Gastrocnemius medialis (tissue), 4 donors: Measurements from ENCODE around the gene CCL25. TPM values are rescaled to one million over a fixed set of nuclear protein-coding genes. Genes with fewer than 3 reads are reported as not detected.

ENCODE experiments used
- ATAC-seq, 2 donors: fragments of 150-250 bp; one replicate each; pipeline ENCODE4 v1.9.1; 2016
- DNase-seq, 2 donors: peaks; one replicate each; pipeline ENCODE4 v3.0.0-alpha.2; 2019
- H3K27ac ChIP-seq, 4 donors: fragments of 200-600 bp; sonication (generic); 1 replicate in 1 of 4; 2 replicates in 3 of 4; pipeline ENCODE4 v1.5.1; 2016 to 2018; ENCODE audit warnings: mild to moderate bottlenecking in 2 of 4, moderate library complexity in 1 of 4
- H3K27me3 ChIP-seq, 3 donors: fragments of 200-600 bp; sonication (generic) in 2 of 3; 1 replicate in 1 of 3; 2 replicates in 2 of 3; pipeline versions ENCODE4 v1.5.1 to v1.6.0; 2016 to 2019; ENCODE audit warnings: mild to moderate bottlenecking in 1 of 3, moderate library complexity in 1 of 3
- H3K36me3 ChIP-seq, 2 donors: fragments of 200-600 bp; sonication (generic) in 1 of 2; one replicate each; pipeline ENCODE4 v1.5.1; 2017 to 2018
- H3K4me1 ChIP-seq, 2 donors: fragments of 200-600 bp; sonication (generic) in 1 of 2; one replicate each; pipeline ENCODE4 v1.5.1; 2016 to 2017; ENCODE audit warnings: mild to moderate bottlenecking in 2 of 2
- H3K4me3 ChIP-seq, 4 donors: fragments of 200-600 bp; sonication (generic) in 3 of 4; 1 replicate in 1 of 4; 2 replicates in 3 of 4; pipeline ENCODE4 v1.5.1; 2016 to 2019; ENCODE audit warnings: mild to moderate bottlenecking in 2 of 4
- H3K9me3 ChIP-seq, 3 donors: fragments of 200-600 bp; sonication (generic) in 2 of 3; 1 replicate in 1 of 3; 2 replicates in 2 of 3; pipeline ENCODE4 v1.5.1; 2016 to 2019
- POLR2A ChIP-seq, 2 donors: fragments of 450-650 bp; IDR thresholded peaks; one replicate each; pipeline ENCODE4 v1.6.1; 2017; ENCODE audit warnings: antibody characterized with exemption in 2 of 2, mild to moderate bottlenecking in 2 of 2, moderate library complexity in 2 of 2
- in situ Hi-C, 4 donors: fragments of 200-750 bp; cut with MboI; loops; one replicate each; pipeline versions ENCODE4 v1.15.0 to v1.8.0; 2017; ENCODE audit warnings: low sequenced_read_pairs in 4 of 4
- intact Hi-C: fragments of 100-400 bp; cut with DNase I; formaldehyde crosslinking; loops from one replicate; pipeline ENCODE4 v1.15.1; 2023; ENCODE audit warnings: low total_unique reads
- total RNA-seq, 4 donors: library from RNA; depleted of rRNA; stranded (reverse); fragments of >200 nt; gene quantifications; one replicate each; pipeline versions ENCODE4 v1.1.0 to v1.2.3, GENCODE V29; 2016
- TF ChIP-seq, protein P1 (sequence below), 5 experiments: fragments of 450-650 bp in 3 of 5; fragments of 200-600 bp in 2 of 5; sonication (generic) in 2 of 5; IDR thresholded peaks in 4 of 5; conservative IDR thresholded peaks in 1 of 5; 1 replicate in 4 of 5; 2 replicates in 1 of 5; pipeline ENCODE4 v1.5.1; 2016 to 2019; ENCODE audit warnings: antibody characterized with exemption in 5 of 5, mild to moderate bottlenecking in 3 of 5, moderate library complexity in 3 of 5

CCL25 gene
- total RNA-seq, 4 donors from 2014 or later, result not detected

DNA sequence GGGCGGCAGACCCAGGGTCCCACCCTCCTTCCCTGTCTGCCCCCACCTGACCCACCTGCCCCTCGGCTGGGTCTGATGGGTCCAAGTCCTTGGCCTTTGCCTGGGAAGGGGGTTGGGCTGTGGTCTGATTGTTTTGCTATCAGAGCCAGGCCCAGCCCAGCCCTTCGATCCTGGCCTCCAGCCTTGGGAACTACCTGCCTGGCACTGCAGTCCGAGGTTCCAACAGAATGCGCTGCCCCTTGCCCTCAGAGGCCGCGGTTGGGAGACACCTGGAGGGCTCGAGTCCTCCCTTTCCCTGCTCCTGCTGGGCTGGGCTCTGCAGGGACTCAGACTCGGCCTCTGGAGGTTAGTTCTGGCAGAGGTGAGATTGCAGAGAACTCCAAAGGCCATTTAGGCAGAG, 1.6 kb downstream of the CCL25 start:
- intact Hi-C loops (no loop called here), in situ Hi-C loops (no loop called here)
- H3K27ac ChIP-seq, result no peak overlapping the region
- H3K4me1 ChIP-seq, result no peaks in the 10 kb centered on the region
- TF ChIP-seq, protein P1, sequence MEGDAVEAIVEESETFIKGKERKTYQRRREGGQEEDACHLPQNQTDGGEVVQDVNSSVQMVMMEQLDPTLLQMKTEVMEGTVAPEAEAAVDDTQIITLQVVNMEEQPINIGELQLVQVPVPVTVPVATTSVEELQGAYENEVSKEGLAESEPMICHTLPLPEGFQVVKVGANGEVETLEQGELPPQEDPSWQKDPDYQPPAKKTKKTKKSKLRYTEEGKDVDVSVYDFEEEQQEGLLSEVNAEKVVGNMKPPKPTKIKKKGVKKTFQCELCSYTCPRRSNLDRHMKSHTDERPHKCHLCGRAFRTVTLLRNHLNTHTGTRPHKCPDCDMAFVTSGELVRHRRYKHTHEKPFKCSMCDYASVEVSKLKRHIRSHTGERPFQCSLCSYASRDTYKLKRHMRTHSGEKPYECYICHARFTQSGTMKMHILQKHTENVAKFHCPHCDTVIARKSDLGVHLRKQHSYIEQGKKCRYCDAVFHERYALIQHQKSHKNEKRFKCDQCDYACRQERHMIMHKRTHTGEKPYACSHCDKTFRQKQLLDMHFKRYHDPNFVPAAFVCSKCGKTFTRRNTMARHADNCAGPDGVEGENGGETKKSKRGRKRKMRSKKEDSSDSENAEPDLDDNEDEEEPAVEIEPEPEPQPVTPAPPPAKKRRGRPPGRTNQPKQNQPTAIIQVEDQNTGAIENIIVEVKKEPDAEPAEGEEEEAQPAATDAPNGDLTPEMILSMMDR (IDR thresholded peaks at IDR 0.05 in 4 of 5, conservative IDR thresholded peaks at IDR 0.05 in 1 of 5), result no peak
- no peak for TF ChIP-seq POLR2A (IDR thresholded peaks at IDR 0.05)
- peaks cover 8 to 10% (median 8%) of the 10 kb centered on the region in 3 donors for H3K27me3 ChIP-seq
- DNase-seq (no peak), ATAC-seq (no peak)
- no peak overlapping the region for H3K4me3 ChIP-seq
- H3K36me3 ChIP-seq, result no peaks in the 10 kb centered on the region
- H3K9me3 ChIP-seq, result no peaks in the 10 kb centered on the region

DNA sequence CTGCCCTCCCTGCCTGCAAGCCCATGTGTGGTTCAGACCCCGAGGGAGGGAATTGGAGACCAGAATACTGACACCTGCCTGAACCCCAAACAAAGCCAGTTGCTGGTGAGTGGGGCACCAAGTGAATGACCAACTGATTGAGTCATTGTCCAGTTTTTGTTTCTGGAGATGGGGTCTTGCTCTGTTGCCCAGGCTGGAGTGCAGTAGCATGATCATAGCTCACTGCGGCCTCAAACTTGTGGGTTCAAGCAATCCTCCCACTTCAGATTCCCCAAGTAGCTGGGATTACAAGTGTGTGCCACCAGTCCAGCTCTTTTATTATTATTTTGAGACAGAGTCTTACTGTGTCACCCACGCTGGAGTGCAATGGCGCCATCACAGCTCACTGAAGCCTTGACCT, 4.0 kb downstream of the CCL25 start:
- Histone ChIP-seq H3K27ac (no peak overlapping the region), H3K36me3 (no peaks in the 10 kb centered on the region), H3K9me3 (no peaks in the 10 kb centered on the region), H3K4me3 (no peak overlapping the region), H3K27me3 (no peaks in the 10 kb centered on the region), H3K4me1 (no peaks in the 10 kb centered on the region)
- DNase-seq (no peak), ATAC-seq (no peak)
- in situ Hi-C loops (no loop called here), intact Hi-C loops (no loop called here)
- TF ChIP-seq, protein P1 (IDR thresholded peaks at IDR 0.05 in 4 of 5, conservative IDR thresholded peaks at IDR 0.05 in 1 of 5), result no peak
- no peak for TF ChIP-seq POLR2A (IDR thresholded peaks at IDR 0.05)

DNA sequence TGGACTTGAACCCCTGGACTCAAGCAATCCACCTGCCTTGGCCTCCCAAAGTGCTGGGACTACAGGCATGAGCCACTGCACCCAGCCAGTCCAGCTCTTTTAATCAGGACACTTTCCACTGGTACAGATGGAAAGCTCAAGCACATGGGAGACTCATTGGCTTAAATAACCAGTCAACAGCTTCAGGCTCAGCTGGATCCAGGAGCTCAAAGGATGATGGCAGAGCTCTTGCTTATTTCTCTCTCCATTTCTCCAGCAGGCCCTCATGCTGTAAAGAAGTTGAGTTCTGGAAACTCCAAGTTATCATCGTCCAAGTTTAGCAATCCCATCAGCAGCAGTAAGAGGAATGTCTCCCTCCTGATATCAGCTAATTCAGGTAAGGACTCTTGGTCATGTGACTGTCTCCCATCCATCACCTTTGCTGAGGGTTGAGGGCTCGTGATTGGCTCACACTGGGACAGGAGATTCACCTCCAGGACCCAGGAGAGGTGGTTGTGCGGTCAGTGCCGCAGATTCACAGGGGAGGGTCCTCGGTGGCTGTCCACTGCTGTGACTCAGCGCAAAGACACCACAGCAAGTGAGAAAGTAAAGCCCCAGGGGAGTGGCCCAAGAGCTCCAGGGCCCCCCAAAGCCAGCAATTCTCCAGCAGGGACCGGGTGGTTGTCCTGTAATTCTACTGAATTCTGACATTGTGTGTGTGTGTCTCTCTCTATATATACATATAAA, 5.1 kb downstream of the CCL25 start:
- Histone ChIP-seq H3K9me3 (no peaks in the 10 kb centered on the region), H3K27ac (no peak overlapping the region), H3K27me3 (no peaks in the 10 kb centered on the region), H3K4me1 (no peaks in the 10 kb centered on the region), H3K36me3 (no peaks in the 10 kb centered on the region), H3K4me3 (no peak overlapping the region)
- no peak for TF ChIP-seq POLR2A (IDR thresholded peaks at IDR 0.05)
- TF ChIP-seq, protein P1 (IDR thresholded peaks at IDR 0.05 in 4 of 5, conservative IDR thresholded peaks at IDR 0.05 in 1 of 5), result no peak
- intact Hi-C loops (no loop called here), in situ Hi-C loops (no loop called here)
- DNase-seq, result no peak
- ATAC-seq, result no peak

DNA sequence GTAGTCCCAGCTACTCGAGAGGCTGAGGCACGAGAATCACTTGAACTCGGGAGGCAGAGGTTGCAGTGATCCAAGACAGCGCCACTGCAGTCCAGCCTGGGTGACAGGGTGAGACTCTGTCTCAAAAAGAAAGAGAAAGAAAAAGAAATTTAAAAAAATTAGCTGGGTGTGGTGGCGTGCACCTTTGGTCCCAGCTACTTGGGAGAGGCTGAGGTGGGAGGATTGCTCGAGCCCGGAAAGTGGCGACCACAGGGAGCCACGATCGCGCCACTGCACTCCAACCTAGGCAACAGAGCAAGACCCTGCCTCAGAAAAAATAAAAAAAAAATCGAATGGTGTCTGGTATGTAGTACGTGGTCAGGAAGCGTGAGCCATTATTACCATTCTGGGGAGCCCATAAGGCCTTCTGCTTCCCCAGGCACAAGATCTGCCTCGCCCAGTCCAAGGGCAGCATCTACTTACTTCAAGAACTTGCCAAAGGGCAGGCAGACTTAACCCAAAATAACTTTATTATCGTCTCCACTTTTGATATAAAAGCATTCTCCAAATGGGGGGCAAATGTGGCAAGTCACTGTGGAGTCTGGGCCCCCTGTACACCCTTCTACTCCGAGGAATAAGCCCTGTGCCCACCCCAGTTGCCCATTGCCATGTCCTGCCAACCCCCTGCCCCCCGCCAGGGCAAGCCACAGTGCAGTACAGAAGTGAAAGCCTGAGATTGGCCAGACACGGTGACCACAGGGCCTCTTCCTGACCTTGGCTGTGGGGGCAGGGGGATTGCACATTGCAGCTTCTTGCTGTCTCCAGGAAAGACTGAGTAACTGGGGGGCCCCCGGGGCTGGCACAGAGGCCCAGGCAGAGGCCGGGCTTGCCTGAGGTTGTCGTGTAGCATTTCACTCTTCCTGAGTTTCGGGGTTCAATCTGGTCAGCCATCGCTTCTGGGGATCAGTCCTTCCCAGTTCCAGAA, 12.6 kb downstream of the CCL25 start:
- no peaks in the 10 kb centered on the region for H3K36me3 ChIP-seq
- intact Hi-C loops, result no loop called here
- H3K27ac ChIP-seq, result no peak overlapping the region
- no peaks in the 10 kb centered on the region for H3K27me3 ChIP-seq
- no peak overlapping the region for H3K4me3 ChIP-seq
- TF ChIP-seq, protein P1 (IDR thresholded peaks at IDR 0.05 in 4 of 5, conservative IDR thresholded peaks at IDR 0.05 in 1 of 5), result no peak
- no peak for TF ChIP-seq POLR2A (IDR thresholded peaks at IDR 0.05)
- peaks cover 0 to 14% (median 0%) of the 10 kb centered on the region in 3 donors for H3K9me3 ChIP-seq
- ATAC-seq, result no peak
- in situ Hi-C loops, result no loop called here
- no peak for DNase-seq
- H3K4me1 ChIP-seq, result no peaks in the 10 kb centered on the region
